Neural cell (in vitro differentiated cells): ENCODE results near the gene TSG101. TPM values are rescaled to one million over a fixed set of nuclear protein-coding genes. Genes with fewer than 3 reads are reported as not detected.

Experiments used
- H2AFZ ChIP-seq: fragments of 200-600, 300-800 bp; sonication (generic), shearing (Covaris generic); 2 replicates; pipeline ENCODE4 v1.6.0; 2014; ENCODE audit warnings: low read depth, mild to moderate bottlenecking, antibody characterized with exemption, low read length, moderate library complexity
- H3F3A ChIP-seq: fragments of 200-600 bp; shearing (Covaris generic); 2 replicates; pipeline ENCODE4 v1.6.1; 2016; ENCODE audit warnings: mild to moderate bottlenecking, moderate library complexity, mixed read lengths, antibody characterized with exemption, low read length; ENCODE audit not compliant: insufficient read depth, poor library complexity, severe bottlenecking
- H3K27ac ChIP-seq: fragments of 200-600, 300-800 bp; sonication (generic), shearing (Covaris generic); 2 replicates; pipeline ENCODE4 v1.5.1; 2014; ENCODE audit warnings: mild to moderate bottlenecking, low read length, moderate library complexity
- H3K27me3 ChIP-seq: fragments of 300-800, 200-600 bp; sonication (generic), shearing (Covaris generic); 2 replicates; pipeline ENCODE4 v1.6.0; 2014; ENCODE audit warnings: mild to moderate bottlenecking, low read depth, low read length, moderate library complexity; ENCODE audit not compliant: insufficient read depth
- H3K36me3 ChIP-seq: fragments of 300-800, 200-600 bp; sonication (generic), shearing (Covaris generic); 2 replicates; pipeline ENCODE4 v1.5.1; 2014; ENCODE audit warnings: mild to moderate bottlenecking, antibody characterized with exemption, low read length, moderate library complexity; ENCODE audit not compliant: insufficient read depth
- H3K4me2 ChIP-seq: fragments of 300-800, 200-600 bp; sonication (generic), shearing (Covaris generic); 2 replicates; pipeline ENCODE4 v1.6.0; 2014; ENCODE audit warnings: mild to moderate bottlenecking, low read length
- H3K4me3 ChIP-seq: fragments of 300-800, 200-600 bp; sonication (generic), shearing (Covaris generic); 2 replicates; pipeline ENCODE4 v1.5.1; 2014; ENCODE audit warnings: mild to moderate bottlenecking, low read length, moderate library complexity
- H3K79me2 ChIP-seq: fragments of 200-600 bp; shearing (Covaris generic); replicated peaks from 2 replicates; pipeline ENCODE4 v1.6.0; 2014; ENCODE audit warnings: mild to moderate bottlenecking, low read length, moderate library complexity; ENCODE audit not compliant: insufficient read depth
- H3K9ac ChIP-seq: fragments of 300-800, 200-600 bp; sonication (generic), shearing (Covaris generic); 2 replicates; pipeline ENCODE4 v1.6.1; 2016; ENCODE audit warnings: mild to moderate bottlenecking, low read length, mixed read lengths
- H3K9me2 ChIP-seq: fragments of 200-600 bp; shearing (Covaris generic); 2 replicates; pipeline ENCODE4 v1.6.1; 2016; ENCODE audit warnings: mild to moderate bottlenecking, low read length, mixed read lengths; ENCODE audit not compliant: insufficient read depth
- H3K9me3 ChIP-seq: fragments of 200-600, 300-800 bp; sonication (generic), shearing (Covaris generic); 2 replicates; pipeline ENCODE4 v1.6.1; 2016; ENCODE audit warnings: mild to moderate bottlenecking, mixed run types, low read length, moderate library complexity, mixed read lengths
- H4K20me1 ChIP-seq: fragments of 200-600 bp; shearing (Covaris generic); 2 replicates; pipeline ENCODE4 v1.6.1; 2016; ENCODE audit warnings: mild to moderate bottlenecking, mixed run types; ENCODE audit not compliant: insufficient read depth
- CTCF ChIP-seq: fragments of 450-650 bp; IDR thresholded peaks from 2 replicates; pipeline ENCODE4 v1.5.1; 2014; ENCODE audit warnings: antibody characterized with exemption, mild to moderate bottlenecking, moderate library complexity; ENCODE audit not compliant: poor library complexity, severe bottlenecking
- EP300 ChIP-seq: fragments of 450-650 bp; conservative IDR thresholded peaks from 2 replicates; pipeline ENCODE4 v1.6.1; 2014; ENCODE audit warnings: antibody characterized with exemption, mild to moderate bottlenecking, moderate library complexity; ENCODE audit not compliant: poor library complexity, severe bottlenecking
- EZH2 ChIP-seq: fragments of 200-600, 300-800 bp; shearing (Covaris generic), sonication (generic); IDR thresholded peaks from 2 replicates; pipeline ENCODE4 v1.6.1; 2014; ENCODE audit warnings: antibody characterized with exemption, low read length, borderline replicate concordance, mild to moderate bottlenecking; ENCODE audit not compliant: insufficient read depth, poor library complexity, severe bottlenecking
- MXI1 ChIP-seq: fragments of 450-650 bp; conservative IDR thresholded peaks from 2 replicates; pipeline ENCODE4 v1.6.1; 2014; ENCODE audit warnings: antibody characterized with exemption, mild to moderate bottlenecking; ENCODE audit not compliant: poor library complexity, severe bottlenecking
- POLR2AphosphoS5 ChIP-seq: IDR thresholded peaks from 2 replicates; pipeline ENCODE4 v1.6.1; 2012
- RAD21 ChIP-seq: fragments of 450-650 bp; conservative IDR thresholded peaks from 2 replicates; pipeline ENCODE4 v1.6.1; 2014; ENCODE audit warnings: antibody characterized with exemption, mild to moderate bottlenecking, moderate library complexity
- SMC3 ChIP-seq: fragments of 450-650 bp; conservative IDR thresholded peaks from 2 replicates; pipeline ENCODE4 v1.6.1; 2014; ENCODE audit warnings: antibody characterized with exemption, mild to moderate bottlenecking, moderate library complexity; ENCODE audit not compliant: poor library complexity
- TAF1 ChIP-seq: IDR thresholded peaks from 2 replicates; pipeline ENCODE4 v1.6.1; 2012; ENCODE audit warnings: low read depth
- polyA plus RNA-seq: library from polyadenylated mRNA; depleted of rRNA; stranded (reverse); fragments of >200 nt; gene quantifications from 2 replicates; pipeline ENCODE4 v1.2.3, GENCODE V29; 2014
- TF ChIP-seq, protein P1 (sequence below): IDR thresholded peaks from 2 replicates; pipeline ENCODE4 v1.6.1; 2012; ENCODE audit warnings: borderline replicate concordance

The TSG101 gene
- polyA plus RNA-seq, 1 donor from 2014 or later = 115 TPM

GRCh38 chr11:18479063-18479462, 47.7 kb downstream of the TSG101 start:
- Histone ChIP-seq H3K79me2 (no peaks in the 10 kb centered on the region), H3K9ac (no peak overlapping the region), H3K9me3 (no peaks in the 10 kb centered on the region), H3F3A (no peaks in the 10 kb centered on the region), H3K27ac (no peak overlapping the region), H2AFZ (no peak overlapping the region), H3K27me3 (no peaks in the 10 kb centered on the region), H3K4me2 (no peak overlapping the region), H3K9me2 (no peaks in the 10 kb centered on the region), H4K20me1 (no peaks in the 10 kb centered on the region), H3K4me3 (no peak overlapping the region), H3K36me3 (peaks cover 11% of the 10 kb centered on the region)
- TF ChIP-seq EP300 = no peak
- TF ChIP-seq POLR2AphosphoS5 = no peak
- TF ChIP-seq, protein P1, sequence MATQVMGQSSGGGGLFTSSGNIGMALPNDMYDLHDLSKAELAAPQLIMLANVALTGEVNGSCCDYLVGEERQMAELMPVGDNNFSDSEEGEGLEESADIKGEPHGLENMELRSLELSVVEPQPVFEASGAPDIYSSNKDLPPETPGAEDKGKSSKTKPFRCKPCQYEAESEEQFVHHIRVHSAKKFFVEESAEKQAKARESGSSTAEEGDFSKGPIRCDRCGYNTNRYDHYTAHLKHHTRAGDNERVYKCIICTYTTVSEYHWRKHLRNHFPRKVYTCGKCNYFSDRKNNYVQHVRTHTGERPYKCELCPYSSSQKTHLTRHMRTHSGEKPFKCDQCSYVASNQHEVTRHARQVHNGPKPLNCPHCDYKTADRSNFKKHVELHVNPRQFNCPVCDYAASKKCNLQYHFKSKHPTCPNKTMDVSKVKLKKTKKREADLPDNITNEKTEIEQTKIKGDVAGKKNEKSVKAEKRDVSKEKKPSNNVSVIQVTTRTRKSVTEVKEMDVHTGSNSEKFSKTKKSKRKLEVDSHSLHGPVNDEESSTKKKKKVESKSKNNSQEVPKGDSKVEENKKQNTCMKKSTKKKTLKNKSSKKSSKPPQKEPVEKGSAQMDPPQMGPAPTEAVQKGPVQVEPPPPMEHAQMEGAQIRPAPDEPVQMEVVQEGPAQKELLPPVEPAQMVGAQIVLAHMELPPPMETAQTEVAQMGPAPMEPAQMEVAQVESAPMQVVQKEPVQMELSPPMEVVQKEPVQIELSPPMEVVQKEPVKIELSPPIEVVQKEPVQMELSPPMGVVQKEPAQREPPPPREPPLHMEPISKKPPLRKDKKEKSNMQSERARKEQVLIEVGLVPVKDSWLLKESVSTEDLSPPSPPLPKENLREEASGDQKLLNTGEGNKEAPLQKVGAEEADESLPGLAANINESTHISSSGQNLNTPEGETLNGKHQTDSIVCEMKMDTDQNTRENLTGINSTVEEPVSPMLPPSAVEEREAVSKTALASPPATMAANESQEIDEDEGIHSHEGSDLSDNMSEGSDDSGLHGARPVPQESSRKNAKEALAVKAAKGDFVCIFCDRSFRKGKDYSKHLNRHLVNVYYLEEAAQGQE = no peak
- no peak for TF ChIP-seq CTCF
- no peak for TF ChIP-seq SMC3
- TF ChIP-seq MXI1 = no peak
- TF ChIP-seq TAF1 = no peak

- Histone ChIP-seq H3K9ac (no peak overlapping the region), H3K79me2 (no peaks in the 10 kb centered on the region), H3K9me3 (no peaks in the 10 kb centered on the region), H3K9me2 (no peaks in the 10 kb centered on the region), H3K27ac (no peak overlapping the region), H2AFZ (no peak overlapping the region), H3F3A (no peaks in the 10 kb centered on the region), H3K4me2 (no peak overlapping the region), H3K4me3 (no peak overlapping the region), H3K36me3 (no peaks in the 10 kb centered on the region), H3K27me3 (no peaks in the 10 kb centered on the region), H4K20me1 (no peaks in the 10 kb centered on the region)
- TF ChIP-seq RAD21 (no peak), CTCF (no peak), EP300 (no peak), MXI1 (no peak), SMC3 (no peak), TAF1 (no peak), POLR2AphosphoS5 (no peak), EZH2 (no peak)
- TF ChIP-seq, protein P1 = no peak
Observed at GRCh38 chr11:18472587-18472986, 54.2 kb downstream of the TSG101 start.
